GM15510 (cell line): Measurements from ENCODE around the gene MYOF.

Experiments
- POLR2A ChIP-seq: IDR thresholded peaks from 3 replicates; pipeline ENCODE4 v1.6.1; 2011; ENCODE audit warnings: borderline replicate concordance; ENCODE audit not compliant: insufficient read length; ENCODE audit errors: extremely low read depth

The MYOF gene

DNA sequence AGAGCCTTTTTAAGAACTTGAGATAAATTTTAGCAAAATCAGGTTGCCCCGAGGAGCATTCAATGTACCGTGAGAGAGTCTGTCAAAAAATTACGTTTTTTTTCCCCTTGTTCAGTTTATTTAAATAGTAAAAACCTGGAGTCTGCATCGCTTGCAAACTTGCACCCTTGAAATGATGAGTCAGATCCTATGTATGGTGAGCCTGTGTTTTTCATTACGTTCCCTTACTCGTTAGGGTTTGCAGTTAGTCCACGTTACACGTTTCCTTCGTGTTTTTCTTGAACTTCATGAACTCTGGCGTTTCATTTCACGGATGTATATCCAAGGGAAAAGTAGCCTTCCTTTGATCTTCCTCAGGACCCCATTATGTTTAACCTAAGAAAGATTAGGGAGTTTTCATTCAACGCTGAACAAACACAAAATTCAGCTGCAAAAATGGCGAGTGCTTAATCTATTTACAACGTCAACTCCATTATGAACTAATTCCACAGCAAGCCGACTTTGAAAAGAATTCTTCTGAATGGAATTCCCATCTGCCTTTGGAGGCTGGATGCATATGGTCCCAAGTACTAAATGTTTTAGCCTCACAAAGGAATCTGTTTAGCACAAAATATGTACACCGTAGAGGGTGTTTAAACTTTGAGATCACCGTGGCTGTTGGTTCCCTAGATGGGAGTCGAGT, 182.4 kb downstream of the MYOF start:
- no peak for TF ChIP-seq POLR2A

- TF ChIP-seq POLR2A, result no peak
Measured at GRCh38 chr10:93299195-93299594, 182.9 kb downstream of the MYOF start.

DNA sequence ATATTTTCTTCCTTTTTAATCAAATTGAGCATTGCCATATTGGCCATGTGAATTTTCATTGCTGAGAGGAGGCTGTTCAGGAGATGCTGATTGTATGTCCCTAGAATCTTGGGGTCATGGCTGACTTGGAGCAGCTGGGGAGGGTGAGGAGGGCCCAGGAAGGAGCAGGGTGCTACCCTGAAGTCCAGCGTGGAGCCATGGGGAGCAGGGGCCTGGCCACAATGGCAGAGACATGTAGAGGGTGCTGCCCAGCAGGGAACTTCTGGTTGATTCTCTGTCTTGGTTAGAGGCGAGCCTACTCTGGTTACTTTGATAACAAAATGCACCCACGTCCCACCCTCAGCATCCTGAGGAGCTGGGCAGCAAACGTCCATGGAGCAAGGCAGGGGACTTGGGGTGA, 186.0 kb downstream of the MYOF start:
- no peak for TF ChIP-seq POLR2A

- no peak for TF ChIP-seq POLR2A
Measured at GRCh38 chr10:93293999-93294398, 188.1 kb downstream of the MYOF start.

- no peak for TF ChIP-seq POLR2A
Measured at GRCh38 chr10:93290661-93291354, 191.3 kb downstream of the MYOF start.

DNA sequence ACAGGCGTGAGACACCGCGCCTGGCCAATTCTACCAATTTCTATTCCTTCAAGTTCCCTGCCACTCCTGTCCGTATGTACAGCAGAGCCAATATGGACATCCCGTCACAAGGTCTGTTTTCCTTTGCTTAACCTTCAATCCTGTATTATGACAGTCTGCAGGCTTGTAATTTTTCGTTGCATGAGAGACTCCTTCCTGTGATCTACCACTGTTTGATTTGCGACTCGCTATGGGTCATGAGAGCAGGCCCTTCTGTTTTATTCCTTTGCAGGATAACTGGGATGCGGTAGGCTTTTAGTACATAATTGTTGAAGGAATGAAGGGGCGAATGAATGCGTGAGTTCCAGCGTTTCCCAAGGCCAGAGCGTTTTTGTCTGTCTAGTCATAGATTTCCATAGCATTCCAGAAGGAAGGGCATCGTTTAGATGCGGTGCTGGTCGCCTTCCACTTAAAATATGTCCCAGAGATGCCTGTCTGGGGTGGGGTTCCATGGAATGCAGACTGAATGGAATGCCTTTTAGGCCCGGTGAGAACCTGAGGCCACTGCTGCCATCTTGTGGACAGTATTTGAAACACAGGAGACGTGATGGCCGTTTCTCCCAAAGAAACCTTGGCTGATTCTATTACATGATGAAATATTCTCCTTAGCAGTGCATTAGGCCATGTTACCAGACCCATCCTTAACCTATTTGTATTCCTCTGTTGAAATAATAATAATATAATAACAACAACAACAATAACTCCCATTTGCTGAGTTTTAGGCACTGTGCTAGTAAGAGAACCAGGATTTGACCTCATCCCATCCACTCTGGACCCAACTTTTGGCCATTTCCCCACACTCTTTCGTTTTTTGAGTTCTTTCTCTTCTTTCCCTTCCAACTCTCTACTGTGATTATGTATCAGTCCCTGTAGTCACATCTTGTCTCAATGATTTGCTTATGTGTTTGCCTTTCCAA, 193.2 kb downstream of the MYOF start:
- TF ChIP-seq POLR2A, result no peak

DNA sequence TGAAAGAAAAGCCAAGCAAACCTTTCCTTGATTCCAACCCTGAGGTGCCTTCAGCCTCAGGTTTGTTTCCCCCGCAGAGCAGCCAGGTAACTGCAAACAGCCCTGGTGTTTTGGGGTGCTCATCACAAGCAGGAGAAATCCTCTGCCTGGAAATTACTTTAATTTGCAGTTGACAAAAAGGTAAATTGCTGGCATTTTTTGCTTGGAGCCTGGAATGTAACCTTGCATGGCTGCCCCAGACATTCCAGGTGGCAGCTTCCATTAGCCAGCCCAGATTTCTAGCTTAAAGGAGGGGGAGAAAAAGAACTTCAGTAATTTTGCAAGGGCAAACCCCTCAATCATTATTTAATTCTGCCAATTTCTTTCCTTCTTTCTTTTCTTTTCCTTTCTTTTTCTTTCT, 194.4 kb downstream of the MYOF start:
- no peak for TF ChIP-seq POLR2A

GRCh38 chr10:93281367-93281720, 200.8 kb downstream of the MYOF start:
- TF ChIP-seq POLR2A, result no peak

- TF ChIP-seq POLR2A, result no peak
Measured at GRCh38 chr10:93280699-93281366, 201.3 kb downstream of the MYOF start.

GRCh38 chr10:93280121-93280698, 201.9 kb downstream of the MYOF start:
- TF ChIP-seq POLR2A, result no peak

DNA sequence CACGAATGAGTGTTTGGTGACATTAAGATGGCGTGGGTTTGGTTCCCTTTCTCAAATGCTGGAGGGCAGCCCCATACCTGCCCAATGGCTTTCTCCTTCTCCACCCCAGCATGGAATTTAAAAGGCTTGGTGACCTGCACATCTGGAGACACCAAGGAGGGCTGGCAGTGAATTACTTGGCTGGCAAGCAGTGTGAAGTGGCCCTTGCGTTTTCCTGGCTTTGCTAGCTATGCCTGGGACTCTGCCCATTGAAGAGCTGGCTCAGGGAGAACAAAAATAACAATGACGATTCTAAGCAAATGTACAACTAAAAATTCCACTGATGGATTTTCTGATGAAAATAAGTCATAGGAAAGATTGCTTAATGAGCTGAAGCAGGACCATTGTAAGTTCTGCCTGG, 204.8 kb downstream of the MYOF start:
- no peak for TF ChIP-seq POLR2A

- no peak for TF ChIP-seq POLR2A
Measured at GRCh38 chr10:93274419-93274818, 207.7 kb downstream of the MYOF start.

DNA sequence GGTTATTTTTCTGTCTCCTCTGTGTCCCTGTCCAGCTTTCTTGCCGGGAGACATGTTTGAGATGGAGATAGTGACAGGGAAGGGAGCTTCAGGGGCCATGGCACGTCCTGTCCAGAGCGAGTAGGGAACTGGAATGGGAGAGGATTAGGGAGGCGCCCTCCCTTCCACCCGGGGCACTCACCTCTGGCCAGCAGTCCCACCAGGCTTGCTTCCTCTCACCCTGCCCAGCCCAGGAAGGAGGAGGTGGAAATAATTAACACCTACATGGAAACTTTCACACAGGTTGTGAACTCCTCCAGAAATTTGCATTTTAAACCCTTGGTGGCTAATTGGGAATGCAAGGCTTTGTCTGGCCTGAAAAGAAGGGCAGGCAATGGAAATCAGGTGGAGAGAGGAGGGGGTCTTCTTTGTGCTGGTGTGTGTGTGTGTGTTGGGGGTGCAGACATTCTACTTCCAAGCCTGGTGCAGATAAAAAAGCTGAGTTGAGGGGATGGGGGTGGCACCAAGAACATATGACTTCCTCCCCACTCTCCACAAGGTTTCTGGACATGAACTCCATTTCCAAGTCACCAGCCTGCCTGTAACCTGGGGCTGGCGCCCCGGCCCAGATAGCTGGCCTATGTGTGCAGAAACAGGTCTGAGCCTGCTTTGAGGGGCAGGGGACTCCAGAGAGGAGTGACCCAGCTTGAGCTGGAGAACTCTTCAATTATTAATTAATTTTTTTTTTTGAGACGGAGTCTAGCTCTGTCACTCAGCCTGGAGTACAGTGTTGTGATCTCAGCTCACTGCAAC, 209.1 kb downstream of the MYOF start:
- no peak for TF ChIP-seq POLR2A

DNA sequence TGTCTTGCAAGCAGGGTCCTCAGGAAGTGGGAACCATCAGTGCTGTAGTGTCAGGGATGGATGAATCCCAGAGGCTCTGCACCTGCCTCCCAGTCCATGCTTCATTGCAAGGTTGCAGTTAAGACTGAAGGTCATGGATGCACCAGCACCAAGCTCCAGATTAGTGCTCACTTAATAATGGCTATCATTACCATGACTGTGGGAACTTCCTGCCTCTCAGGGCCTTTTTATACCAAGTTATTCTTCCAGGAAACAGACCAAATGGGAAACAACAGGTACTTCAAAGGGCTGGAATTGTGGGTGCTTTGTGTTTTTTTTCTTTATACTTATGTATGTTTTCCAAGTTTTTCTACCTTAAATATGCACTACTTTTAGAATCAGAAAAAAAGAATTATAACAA, 210.8 kb downstream of the MYOF start:
- no peak for TF ChIP-seq POLR2A
